Measurements from ENCODE around the gene WDHD1. TPM values are rescaled to one million over a fixed set of nuclear protein-coding genes. Genes with fewer than 3 reads are reported as not detected.
"Not testable (repeated sequence)": the region's sequence is repeated elsewhere in the genome, so short reads cannot be mapped to it uniquely, and the experiment has no call there.

Gene WDHD1
- total and polyA plus RNA-seq, 10 donors, result 1.4 to 6.3 (median 3.8) TPM

- H3K9me3 ChIP-seq, result no peaks in the 10 kb centered on the region
- intact Hi-C loops (cut with DNase I; ENCODE audit: low total_unique reads), result no loop called here
- 57 to 80% (median 62%) methylated on average over 5 of the region's 5 CpGs for WGBS, 5 donors
- peaks cover 0 to 28% (median 16%) of the 10 kb centered on the region in 6 donors for H3K36me3 ChIP-seq
- no peak overlapping the region for H3K4me3 ChIP-seq
- H3K4me1 ChIP-seq, result peaks cover 3 to 17% (median 11%) of the 10 kb centered on the region in 6 donors
- TF ChIP-seq POLR2AphosphoS5 (IDR thresholded peaks at IDR 0.05) (peak in 1 of 3 donors; percentile 25), CTCF (IDR thresholded peaks at IDR 0.05 in 8 of 11, conservative IDR thresholded peaks at IDR 0.05 in 3 of 11) (no peak), POLR2A (IDR thresholded peaks at IDR 0.05) (no peak)
- H3K27ac ChIP-seq, result peak overlapping the region in 1 of 8 donors; percentile 37
- no peak for DNase-seq
- no peaks in the 10 kb centered on the region for H3K27me3 ChIP-seq (replicated peaks in 1 of 7)
Observed at GRCh38 chr14:55047301-55048053, 20.6 kb upstream of the WDHD1 start.

- H3K9me3 ChIP-seq, result no peaks in the 10 kb centered on the region
- peaks cover 0 to 6% (median 0%) of the 10 kb centered on the region in 6 donors for H3K4me1 ChIP-seq
- H3K27ac ChIP-seq, result no peak overlapping the region
- no peak overlapping the region for H3K4me3 ChIP-seq
- intact Hi-C loops (cut with DNase I; ENCODE audit: low total_unique reads), result no loop called here
- H3K27me3 ChIP-seq (replicated peaks in 1 of 7), result no peaks in the 10 kb centered on the region
- TF ChIP-seq CTCF (IDR thresholded peaks at IDR 0.05 in 8 of 11, conservative IDR thresholded peaks at IDR 0.05 in 3 of 11), result no peak
- TF ChIP-seq POLR2AphosphoS5 (IDR thresholded peaks at IDR 0.05), result no peak
- no peak for TF ChIP-seq POLR2A (IDR thresholded peaks at IDR 0.05)
- H3K36me3 ChIP-seq, result peaks cover 0 to 40% (median 21%) of the 10 kb centered on the region in 6 donors
- no peak for DNase-seq
Observed at GRCh38 chr14:55045087-55045486, 18.2 kb upstream of the WDHD1 start.

GRCh38 chr14:55043528-55043927, 16.6 kb upstream of the WDHD1 start:
- intact Hi-C loops (cut with DNase I; ENCODE audit: low total_unique reads), result no loop called here
- TF ChIP-seq CTCF (IDR thresholded peaks at IDR 0.05 in 8 of 11, conservative IDR thresholded peaks at IDR 0.05 in 3 of 11) (no peak), POLR2A (IDR thresholded peaks at IDR 0.05) (no peak), POLR2AphosphoS5 (IDR thresholded peaks at IDR 0.05) (no peak)
- no peak overlapping the region for H3K27ac ChIP-seq
- H3K27me3 ChIP-seq (replicated peaks in 1 of 7), result no peaks in the 10 kb centered on the region
- H3K9me3 ChIP-seq, result no peaks in the 10 kb centered on the region
- peaks cover 0 to 55% (median 21%) of the 10 kb centered on the region in 6 donors for H3K36me3 ChIP-seq
- DNase-seq, result no peak
- no peak overlapping the region for H3K4me3 ChIP-seq
- WGBS, 5 donors, result 95 to 98% (median 96%) methylated on average over 5 of the region's 5 CpGs
- peaks cover 0 to 5% (median 0%) of the 10 kb centered on the region in 6 donors for H3K4me1 ChIP-seq

- no peak for DNase-seq
- Histone ChIP-seq H3K4me1 (no peaks in the 10 kb centered on the region), H3K36me3 (peaks cover 0 to 87% (median 34%) of the 10 kb centered on the region in 6 donors), H3K9me3 (peaks cover 0 to 5% (median 0%) of the 10 kb centered on the region in 8 donors), H3K4me3 (no peak overlapping the region), H3K27me3 (replicated peaks in 1 of 7) (no peaks in the 10 kb centered on the region), H3K27ac (no peak overlapping the region)
- TF ChIP-seq POLR2AphosphoS5 (IDR thresholded peaks at IDR 0.05), result no peak
- no peak for TF ChIP-seq POLR2A (IDR thresholded peaks at IDR 0.05)
- no peak for TF ChIP-seq CTCF (IDR thresholded peaks at IDR 0.05 in 8 of 11, conservative IDR thresholded peaks at IDR 0.05 in 3 of 11)
- intact Hi-C loops (cut with DNase I; ENCODE audit: low total_unique reads), result no loop called here
Observed at GRCh38 chr14:55038708-55039107, 11.8 kb upstream of the WDHD1 start.

- H3K27me3 ChIP-seq (replicated peaks in 1 of 7); H3K4me1 ChIP-seq; H3K4me3 ChIP-seq; H3K9me3 ChIP-seq; intact Hi-C loops (cut with DNase I; ENCODE audit: low total_unique reads); DNase-seq; H3K27ac ChIP-seq: not testable (repeated sequence)
- H3K36me3 ChIP-seq, result peaks cover 0 to 87% (median 27%) of the 10 kb centered on the region in 6 donors
Observed at GRCh38 chr14:55037995-55038394, 11.1 kb upstream of the WDHD1 start.
